Measurements from ENCODE around the gene NIPA2. TPM values are rescaled to one million over a fixed set of nuclear protein-coding genes. Genes with fewer than 3 reads are reported as not detected.

NIPA2 gene
- total RNA-seq, 1 donor from 2014 or later = 81.0 TPM

DNA sequence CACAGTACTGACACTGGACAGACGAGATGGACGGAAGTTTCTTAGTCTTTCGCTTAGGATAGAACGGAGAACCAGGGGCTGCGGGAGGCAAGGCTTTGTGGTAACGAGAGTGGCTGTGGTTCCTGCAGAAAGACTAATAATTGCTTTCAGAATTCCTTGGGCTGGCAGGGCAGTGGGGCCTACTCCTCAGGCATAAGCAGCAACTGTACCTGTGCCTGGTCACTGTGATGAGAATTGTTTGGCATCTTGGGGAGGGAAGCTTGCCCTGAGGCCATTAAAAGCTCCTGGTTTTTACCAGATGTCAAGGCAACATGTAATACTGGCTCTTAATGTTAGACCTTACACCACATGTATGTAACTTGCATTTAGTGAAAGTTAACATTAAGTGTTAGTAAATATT lies 7.6 kb downstream of the NIPA2 start:
- Mint-ChIP-seq H3K4me3 (ENCODE audit: unreplicated experiment) (no peak overlapping the region), H3K27ac (ENCODE audit: unreplicated experiment) (no peak overlapping the region), H3K4me1 (ENCODE audit: unreplicated experiment) (peaks cover 13% of the 10 kb centered on the region), H3K9me3 (ENCODE audit: unreplicated experiment) (no peaks in the 10 kb centered on the region), H3K36me3 (ENCODE audit: low read depth, unreplicated experiment) (peaks cover 20% of the 10 kb centered on the region), H3K27me3 (ENCODE audit: unreplicated experiment) (peaks cover 1% of the 10 kb centered on the region)
- no peak for DNase-seq (ENCODE audit: low spot score)
- TF ChIP-seq, protein P1, sequence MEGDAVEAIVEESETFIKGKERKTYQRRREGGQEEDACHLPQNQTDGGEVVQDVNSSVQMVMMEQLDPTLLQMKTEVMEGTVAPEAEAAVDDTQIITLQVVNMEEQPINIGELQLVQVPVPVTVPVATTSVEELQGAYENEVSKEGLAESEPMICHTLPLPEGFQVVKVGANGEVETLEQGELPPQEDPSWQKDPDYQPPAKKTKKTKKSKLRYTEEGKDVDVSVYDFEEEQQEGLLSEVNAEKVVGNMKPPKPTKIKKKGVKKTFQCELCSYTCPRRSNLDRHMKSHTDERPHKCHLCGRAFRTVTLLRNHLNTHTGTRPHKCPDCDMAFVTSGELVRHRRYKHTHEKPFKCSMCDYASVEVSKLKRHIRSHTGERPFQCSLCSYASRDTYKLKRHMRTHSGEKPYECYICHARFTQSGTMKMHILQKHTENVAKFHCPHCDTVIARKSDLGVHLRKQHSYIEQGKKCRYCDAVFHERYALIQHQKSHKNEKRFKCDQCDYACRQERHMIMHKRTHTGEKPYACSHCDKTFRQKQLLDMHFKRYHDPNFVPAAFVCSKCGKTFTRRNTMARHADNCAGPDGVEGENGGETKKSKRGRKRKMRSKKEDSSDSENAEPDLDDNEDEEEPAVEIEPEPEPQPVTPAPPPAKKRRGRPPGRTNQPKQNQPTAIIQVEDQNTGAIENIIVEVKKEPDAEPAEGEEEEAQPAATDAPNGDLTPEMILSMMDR (IDR thresholded peaks at IDR 0.05; ENCODE audit: unreplicated experiment) = no peak

DNA sequence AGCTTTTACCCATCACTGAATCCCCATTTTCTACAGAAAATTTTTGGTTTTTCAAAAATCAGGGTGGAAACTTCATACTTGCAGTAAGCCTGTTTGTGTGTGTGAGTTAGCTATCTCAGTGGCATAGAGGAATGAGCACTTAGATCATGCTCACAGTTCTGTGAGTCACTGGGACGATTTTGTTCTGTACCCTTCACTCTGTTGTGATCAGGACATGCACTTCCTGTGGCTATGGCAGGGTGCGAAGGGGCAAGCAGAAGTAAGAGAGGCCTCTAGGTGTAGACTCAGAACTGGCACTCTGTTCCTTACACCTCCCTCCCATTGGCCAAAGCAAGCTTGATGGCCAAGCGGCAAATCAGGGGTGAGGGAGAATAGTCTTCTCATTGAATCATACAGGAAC lies 11.6 kb downstream of the NIPA2 start:
- peaks cover 17% of the 10 kb centered on the region for H3K36me3 Mint-ChIP-seq (ENCODE audit: low read depth, unreplicated experiment)
- no peak for DNase-seq (ENCODE audit: low spot score)
- H3K27me3 Mint-ChIP-seq (ENCODE audit: unreplicated experiment) = no peaks in the 10 kb centered on the region
- H3K27ac Mint-ChIP-seq (ENCODE audit: unreplicated experiment) = no peak overlapping the region
- H3K4me1 Mint-ChIP-seq (ENCODE audit: unreplicated experiment) = peaks cover 3% of the 10 kb centered on the region
- TF ChIP-seq, protein P1 (IDR thresholded peaks at IDR 0.05; ENCODE audit: unreplicated experiment) = no peak
- H3K4me3 Mint-ChIP-seq (ENCODE audit: unreplicated experiment) = no peak overlapping the region
- H3K9me3 Mint-ChIP-seq (ENCODE audit: unreplicated experiment) = no peaks in the 10 kb centered on the region

DNA sequence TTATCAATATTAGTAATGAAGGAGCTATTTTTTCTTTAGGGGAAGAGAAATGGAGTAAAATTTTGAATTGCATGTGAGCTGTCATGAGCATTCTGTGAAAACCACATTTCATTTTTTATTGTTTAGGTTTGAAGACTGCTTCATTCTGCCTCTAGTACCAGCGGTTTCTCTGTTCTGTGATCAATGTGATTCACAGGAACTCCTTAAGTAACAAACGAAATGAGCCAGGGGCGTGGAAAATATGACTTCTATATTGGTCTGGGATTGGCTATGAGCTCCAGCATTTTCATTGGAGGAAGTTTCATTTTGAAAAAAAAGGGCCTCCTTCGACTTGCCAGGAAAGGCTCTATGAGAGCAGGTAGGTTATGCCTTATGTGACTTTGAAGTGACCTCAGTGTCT lies 13.0 kb downstream of the NIPA2 start:
- no peak overlapping the region for H3K4me3 Mint-ChIP-seq (ENCODE audit: unreplicated experiment)
- no peak for DNase-seq (ENCODE audit: low spot score)
- H3K27ac Mint-ChIP-seq (ENCODE audit: unreplicated experiment) = no peak overlapping the region
- H3K27me3 Mint-ChIP-seq (ENCODE audit: unreplicated experiment) = no peaks in the 10 kb centered on the region
- TF ChIP-seq, protein P1 (IDR thresholded peaks at IDR 0.05; ENCODE audit: unreplicated experiment) = no peak
- no peaks in the 10 kb centered on the region for H3K9me3 Mint-ChIP-seq (ENCODE audit: unreplicated experiment)
- H3K36me3 Mint-ChIP-seq (ENCODE audit: low read depth, unreplicated experiment) = peaks cover 19% of the 10 kb centered on the region
- H3K4me1 Mint-ChIP-seq (ENCODE audit: unreplicated experiment) = peaks cover 2% of the 10 kb centered on the region

DNA sequence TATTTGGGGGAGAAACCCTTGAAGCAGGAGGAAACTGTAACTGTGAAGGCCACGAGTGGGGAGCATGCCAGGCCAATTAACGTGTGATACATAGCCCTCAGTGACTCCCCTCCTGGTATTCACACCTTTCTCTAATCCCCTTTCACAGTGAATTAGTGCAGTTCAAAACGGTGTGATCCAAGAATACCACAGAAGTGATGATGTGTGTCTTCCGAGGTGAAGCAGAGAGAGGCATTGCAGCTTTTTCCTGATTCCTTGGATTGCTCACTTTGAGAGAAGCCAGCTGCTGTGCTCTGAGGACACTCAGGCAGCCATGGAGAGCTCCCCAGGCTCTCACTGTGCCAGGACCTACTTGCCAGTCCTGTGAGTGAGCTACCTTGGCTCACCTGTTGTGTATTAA lies 17.3 kb downstream of the NIPA2 start:
- H3K9me3 Mint-ChIP-seq (ENCODE audit: unreplicated experiment) = no peaks in the 10 kb centered on the region
- H3K4me1 Mint-ChIP-seq (ENCODE audit: unreplicated experiment) = no peaks in the 10 kb centered on the region
- TF ChIP-seq, protein P1 (IDR thresholded peaks at IDR 0.05; ENCODE audit: unreplicated experiment) = no peak
- H3K4me3 Mint-ChIP-seq (ENCODE audit: unreplicated experiment) = no peak overlapping the region
- H3K27ac Mint-ChIP-seq (ENCODE audit: unreplicated experiment) = no peak overlapping the region
- no peak for DNase-seq (ENCODE audit: low spot score)
- no peaks in the 10 kb centered on the region for H3K27me3 Mint-ChIP-seq (ENCODE audit: unreplicated experiment)
- peaks cover 35% of the 10 kb centered on the region for H3K36me3 Mint-ChIP-seq (ENCODE audit: low read depth, unreplicated experiment)

DNA sequence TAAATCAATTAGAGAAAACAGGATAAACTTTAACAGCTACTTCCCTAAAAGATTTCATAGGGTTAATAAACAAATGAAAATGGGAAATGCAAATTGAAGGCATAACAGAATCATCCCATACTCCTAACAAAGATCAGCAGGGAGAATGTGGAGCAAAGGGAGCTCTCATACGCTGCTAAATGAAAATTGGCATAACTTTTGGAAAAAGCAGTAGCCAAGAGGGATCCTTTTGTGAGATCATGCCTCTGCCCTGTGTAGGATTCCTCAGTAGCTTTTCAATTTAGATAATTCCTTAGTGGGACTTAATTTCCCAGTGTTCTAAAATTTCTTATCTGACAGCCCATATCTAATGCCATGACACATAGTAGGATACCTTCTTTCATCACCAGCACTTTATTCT lies 18.2 kb downstream of the NIPA2 start:
- no peaks in the 10 kb centered on the region for H3K9me3 Mint-ChIP-seq (ENCODE audit: unreplicated experiment)
- TF ChIP-seq, protein P1 (IDR thresholded peaks at IDR 0.05; ENCODE audit: unreplicated experiment) = no peak
- no peak overlapping the region for H3K27ac Mint-ChIP-seq (ENCODE audit: unreplicated experiment)
- no peaks in the 10 kb centered on the region for H3K27me3 Mint-ChIP-seq (ENCODE audit: unreplicated experiment)
- H3K4me1 Mint-ChIP-seq (ENCODE audit: unreplicated experiment) = no peaks in the 10 kb centered on the region
- DNase-seq (ENCODE audit: low spot score) = no peak
- peak overlapping the region; percentile 52 for H3K4me3 Mint-ChIP-seq (ENCODE audit: unreplicated experiment)
- peaks cover 37% of the 10 kb centered on the region for H3K36me3 Mint-ChIP-seq (ENCODE audit: low read depth, unreplicated experiment)
